ENCODE measurements around the gene CLHC1.
"Not testable (repeated sequence)": the region's sequence is repeated elsewhere in the genome, so short reads cannot be mapped to it uniquely, and the experiment has no call there.

Gene CLHC1

GRCh38 chr2:55232084-55232862, at the start of gene CLHC1, which contains the start of gene RPS27A:
CLHC1 (minus strand) TSS chr2:55232293; CDS start chr2:55222411, 9,882 bp downstream.
RPS27A (plus strand) TSS chr2:55232688; CDS start chr2:55232825, 137 bp downstream.
- DNase-seq (ENCODE audit: low read depth in 2 of 2): peak; percentile 82 to 85

- DNase-seq (ENCODE audit: low read depth in 2 of 2): not testable (repeated sequence)
Measured at GRCh38 chr2:55280851-55281546, 48.9 kb upstream of the CLHC1 start.

- DNase-seq (ENCODE audit: low read depth in 2 of 2): not testable (repeated sequence)
Measured at GRCh38 chr2:55279859-55280424, 47.8 kb upstream of the CLHC1 start.

GRCh38 chr2:55279214-55279835, 47.2 kb upstream of the CLHC1 start:
- DNase-seq (ENCODE audit: low read depth in 2 of 2): not testable (repeated sequence)

- DNase-seq (ENCODE audit: low read depth in 2 of 2): no peak
Measured at GRCh38 chr2:55277310-55277709, 45.2 kb upstream of the CLHC1 start.

- DNase-seq (ENCODE audit: low read depth in 2 of 2): not testable (repeated sequence)
Measured at GRCh38 chr2:55274346-55274745, 42.3 kb upstream of the CLHC1 start.

- no peak for DNase-seq (ENCODE audit: low read depth in 2 of 2)
Measured at GRCh38 chr2:55269645-55269990, 37.5 kb upstream of the CLHC1 start.

- DNase-seq (ENCODE audit: low read depth in 2 of 2): peak; percentile 73 to 76
Measured at GRCh38 chr2:55268907-55269644, 37.0 kb upstream of the CLHC1 start, which contains the start of gene MTIF2. MTIF2 (minus strand) TSS chr2:55269231; CDS start chr2:55263858, 5,373 bp downstream.

- DNase-seq (ENCODE audit: low read depth in 2 of 2): no peak
Measured at GRCh38 chr2:55268288-55268906, 36.3 kb upstream of the CLHC1 start.

- DNase-seq (ENCODE audit: low read depth in 2 of 2): not testable (repeated sequence)
Measured at GRCh38 chr2:55259586-55259985, 27.5 kb upstream of the CLHC1 start.

GRCh38 chr2:55252832-55253231, 20.7 kb upstream of the CLHC1 start:
- DNase-seq (ENCODE audit: low read depth in 2 of 2): no peak

- DNase-seq (ENCODE audit: low read depth in 2 of 2): no peak
Measured at GRCh38 chr2:55247025-55247424, 14.9 kb upstream of the CLHC1 start.

- DNase-seq (ENCODE audit: low read depth in 2 of 2): no peak
Measured at GRCh38 chr2:55245411-55245810, 13.3 kb upstream of the CLHC1 start.

- DNase-seq (ENCODE audit: low read depth in 2 of 2): no peak
Measured at GRCh38 chr2:55242617-55243016, 10.5 kb upstream of the CLHC1 start.

- DNase-seq (ENCODE audit: low read depth in 2 of 2): not testable (repeated sequence)
Measured at GRCh38 chr2:55241582-55241981, 9.5 kb upstream of the CLHC1 start.

- no peak for DNase-seq (ENCODE audit: low read depth in 2 of 2)
Measured at GRCh38 chr2:55239656-55240222, 7.6 kb upstream of the CLHC1 start.

- no peak for DNase-seq (ENCODE audit: low read depth in 2 of 2)
Measured at GRCh38 chr2:55236992-55237543, 5.0 kb upstream of the CLHC1 start.

GRCh38 chr2:55235724-55236538, 3.8 kb upstream of the CLHC1 start:
- no peak for DNase-seq (ENCODE audit: low read depth in 2 of 2)

- DNase-seq (ENCODE audit: low read depth in 2 of 2): no peak
Measured at GRCh38 chr2:55233658-55233940, 1.5 kb upstream of the CLHC1 start.
